ENCODE measurements around the gene ERFL. TPM values are rescaled to one million over a fixed set of nuclear protein-coding genes. Genes with fewer than 3 reads are reported as not detected.

The ERFL gene
- total RNA-seq, 4 donors from 2014 or later, result 0.32 to 0.42 (median 0.33) TPM; not detected in 1

DNA sequence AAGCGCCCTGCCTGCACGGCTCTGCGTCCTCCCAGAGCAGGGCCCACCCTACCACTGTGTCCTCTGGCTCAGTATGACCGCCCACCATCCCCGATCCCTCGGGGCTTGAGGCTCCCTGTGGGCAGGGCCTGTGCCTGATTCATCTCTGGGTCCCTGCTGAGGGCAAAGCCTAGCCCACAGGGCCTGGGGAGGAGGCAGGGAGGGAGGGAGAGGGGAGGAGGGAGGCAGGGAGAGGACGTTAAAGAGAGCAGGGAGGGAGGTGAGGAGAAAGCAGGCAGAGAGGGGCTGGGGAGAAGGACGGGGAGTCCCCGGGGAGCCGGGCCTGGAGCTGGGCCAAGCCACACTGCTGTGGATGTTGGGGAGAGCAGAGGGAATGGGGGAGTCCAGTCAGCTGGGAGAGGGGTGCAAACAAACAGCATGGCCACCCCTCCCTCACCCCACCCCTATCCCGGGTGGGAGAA, 4.0 kb upstream of the ERFL start:
- no peak overlapping the region for H3K4me3 ChIP-seq
- H3K36me3 ChIP-seq, result no peaks in the 10 kb centered on the region
- H3K27me3 ChIP-seq, result peaks cover 5 to 100% (median 77%) of the 10 kb centered on the region in 4 donors
- intact Hi-C loops (cut with DNase I), result no loop called here
- no peak for TF ChIP-seq EP300 (IDR thresholded peaks at IDR 0.05)
- TF ChIP-seq, protein P1, sequence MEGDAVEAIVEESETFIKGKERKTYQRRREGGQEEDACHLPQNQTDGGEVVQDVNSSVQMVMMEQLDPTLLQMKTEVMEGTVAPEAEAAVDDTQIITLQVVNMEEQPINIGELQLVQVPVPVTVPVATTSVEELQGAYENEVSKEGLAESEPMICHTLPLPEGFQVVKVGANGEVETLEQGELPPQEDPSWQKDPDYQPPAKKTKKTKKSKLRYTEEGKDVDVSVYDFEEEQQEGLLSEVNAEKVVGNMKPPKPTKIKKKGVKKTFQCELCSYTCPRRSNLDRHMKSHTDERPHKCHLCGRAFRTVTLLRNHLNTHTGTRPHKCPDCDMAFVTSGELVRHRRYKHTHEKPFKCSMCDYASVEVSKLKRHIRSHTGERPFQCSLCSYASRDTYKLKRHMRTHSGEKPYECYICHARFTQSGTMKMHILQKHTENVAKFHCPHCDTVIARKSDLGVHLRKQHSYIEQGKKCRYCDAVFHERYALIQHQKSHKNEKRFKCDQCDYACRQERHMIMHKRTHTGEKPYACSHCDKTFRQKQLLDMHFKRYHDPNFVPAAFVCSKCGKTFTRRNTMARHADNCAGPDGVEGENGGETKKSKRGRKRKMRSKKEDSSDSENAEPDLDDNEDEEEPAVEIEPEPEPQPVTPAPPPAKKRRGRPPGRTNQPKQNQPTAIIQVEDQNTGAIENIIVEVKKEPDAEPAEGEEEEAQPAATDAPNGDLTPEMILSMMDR (IDR thresholded peaks at IDR 0.05), result no peak
- no peak for TF ChIP-seq POLR2A (IDR thresholded peaks at IDR 0.05; ENCODE audit: low read depth)
- TF ChIP-seq POLR2AphosphoS5 (IDR thresholded peaks at IDR 0.05), result no peak
- H3K9me3 ChIP-seq, result no peaks in the 10 kb centered on the region
- 10% methylated on average over 7 of the region's 11 CpGs for WGBS
- peaks cover 17 to 50% (median 45%) of the 10 kb centered on the region in 4 donors for H3K4me1 ChIP-seq
- no peak overlapping the region for H3K27ac ChIP-seq (replicated peaks in 1 of 4)
- DNase-seq (ENCODE audit: extremely low spot score), result no peak

DNA sequence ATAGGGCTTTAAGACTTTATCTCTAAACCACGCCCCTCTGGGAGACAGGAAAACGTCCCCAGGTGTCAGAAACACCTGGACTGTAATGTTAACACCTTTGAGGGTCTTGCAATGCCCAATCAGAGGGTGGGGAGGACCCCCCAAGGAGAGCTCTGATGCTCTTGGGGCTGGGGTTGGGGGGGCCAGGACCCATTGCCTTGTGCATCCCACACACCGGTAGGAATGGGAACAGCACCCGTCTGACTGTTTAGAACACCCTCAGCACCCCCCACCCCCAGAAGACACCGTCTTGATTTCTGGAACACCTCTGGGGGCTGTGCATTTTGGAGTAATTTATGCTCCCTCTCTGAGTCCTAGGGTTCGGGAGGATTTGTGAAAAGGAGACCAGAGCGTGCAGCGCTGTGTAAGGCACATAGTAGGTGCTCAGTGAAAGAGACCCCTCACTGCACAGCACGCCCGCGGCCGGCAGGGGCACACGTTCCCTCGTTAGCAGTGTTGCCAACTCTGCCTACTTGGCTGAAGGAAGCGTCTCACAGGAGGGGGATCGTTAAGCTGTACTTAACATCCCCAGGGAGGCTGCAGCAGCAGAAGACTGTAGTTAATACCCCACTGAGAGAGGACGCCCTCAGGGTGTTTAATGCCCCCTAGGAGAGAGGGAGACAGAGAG, 2.8 kb upstream of the ERFL start:
- intact Hi-C loops (cut with DNase I), result no loop called here
- 6% methylated on average over 16 of the region's 17 CpGs for WGBS
- peaks cover 17 to 47% (median 44%) of the 10 kb centered on the region in 4 donors for H3K4me1 ChIP-seq
- no peak overlapping the region for H3K27ac ChIP-seq (replicated peaks in 1 of 4)
- no peak overlapping the region for H3K4me3 ChIP-seq
- TF ChIP-seq, protein P1 (IDR thresholded peaks at IDR 0.05), result no peak
- TF ChIP-seq POLR2AphosphoS5 (IDR thresholded peaks at IDR 0.05) (no peak), POLR2A (IDR thresholded peaks at IDR 0.05; ENCODE audit: low read depth) (no peak), EP300 (IDR thresholded peaks at IDR 0.05) (no peak)
- no peak for DNase-seq (ENCODE audit: extremely low spot score)
- H3K9me3 ChIP-seq, result no peaks in the 10 kb centered on the region
- H3K27me3 ChIP-seq, result peaks cover 5 to 100% (median 87%) of the 10 kb centered on the region in 4 donors
- no peaks in the 10 kb centered on the region for H3K36me3 ChIP-seq

DNA sequence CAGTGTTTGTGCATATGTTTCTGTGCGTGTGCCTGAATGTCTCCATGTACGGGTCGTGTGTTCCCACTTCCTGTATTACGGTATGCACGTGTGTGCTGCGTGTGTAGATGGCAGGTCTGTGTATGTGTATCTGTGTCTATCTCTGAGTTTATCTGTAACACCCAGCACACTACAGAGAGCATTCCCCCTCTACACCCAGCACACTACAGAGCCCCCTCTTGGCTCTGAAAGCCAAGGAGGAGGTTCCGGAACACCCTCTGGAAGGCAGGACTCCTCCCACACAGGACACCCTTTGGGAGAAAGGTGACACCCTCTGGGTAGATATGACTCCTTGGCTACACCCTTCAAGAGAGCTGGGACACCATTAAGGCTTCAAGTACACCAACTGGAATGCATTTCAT, 2.1 kb upstream of the ERFL start:
- DNase-seq (ENCODE audit: extremely low spot score), result no peak
- 11% methylated on average over 7 of the region's 7 CpGs for WGBS
- Histone ChIP-seq H3K27me3 (peaks cover 5 to 100% (median 84%) of the 10 kb centered on the region in 4 donors), H3K9me3 (no peaks in the 10 kb centered on the region), H3K36me3 (no peaks in the 10 kb centered on the region), H3K27ac (replicated peaks in 1 of 4) (no peak overlapping the region), H3K4me3 (no peak overlapping the region), H3K4me1 (peaks cover 17 to 40% (median 36%) of the 10 kb centered on the region in 4 donors)
- intact Hi-C loops (cut with DNase I), result no loop called here
- TF ChIP-seq POLR2A (IDR thresholded peaks at IDR 0.05; ENCODE audit: low read depth), result no peak
- TF ChIP-seq, protein P1 (IDR thresholded peaks at IDR 0.05), result no peak
- TF ChIP-seq EP300 (IDR thresholded peaks at IDR 0.05), result no peak
- TF ChIP-seq POLR2AphosphoS5 (IDR thresholded peaks at IDR 0.05), result no peak

DNA sequence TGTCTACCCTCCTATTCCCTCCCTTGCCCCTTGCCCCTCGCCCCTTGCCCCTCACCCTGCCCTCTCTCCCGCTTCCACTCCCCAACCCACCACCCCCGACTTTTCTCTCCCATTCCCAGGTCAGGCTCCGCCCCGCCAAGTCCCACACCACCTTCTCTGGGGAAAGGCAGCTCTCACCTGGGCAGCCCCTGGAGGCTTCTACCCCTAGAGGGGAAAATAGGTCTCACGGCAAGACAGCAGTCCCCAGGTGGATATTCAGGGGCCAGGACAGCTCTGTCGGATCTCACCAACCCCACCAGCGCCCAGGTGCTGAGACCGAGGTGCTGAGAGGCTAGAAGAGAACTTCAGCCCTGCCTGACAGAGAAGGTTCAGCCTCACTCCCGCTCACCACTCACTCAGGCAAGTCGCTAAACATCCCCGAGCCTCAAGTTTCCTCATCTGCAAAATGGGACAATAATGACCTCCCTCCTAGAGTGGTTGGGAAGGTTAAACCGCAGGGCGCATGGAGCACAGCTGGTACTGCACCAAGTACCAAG, 1.4 kb upstream of the ERFL start:
- whole genome bisulfite sequencing, result 22% methylated on average over 8 of the region's 14 CpGs
- no peak overlapping the region for H3K27ac ChIP-seq (replicated peaks in 1 of 4)
- TF ChIP-seq, protein P1 (IDR thresholded peaks at IDR 0.05), result no peak
- TF ChIP-seq EP300 (IDR thresholded peaks at IDR 0.05), result no peak
- TF ChIP-seq POLR2A (IDR thresholded peaks at IDR 0.05; ENCODE audit: low read depth), result no peak
- TF ChIP-seq POLR2AphosphoS5 (IDR thresholded peaks at IDR 0.05), result no peak
- H3K4me3 ChIP-seq, result no peak overlapping the region
- no peak for DNase-seq (ENCODE audit: extremely low spot score)
- H3K9me3 ChIP-seq, result no peaks in the 10 kb centered on the region
- peaks cover 5 to 100% (median 85%) of the 10 kb centered on the region in 4 donors for H3K27me3 ChIP-seq
- intact Hi-C loops (cut with DNase I), result no loop called here
- no peaks in the 10 kb centered on the region for H3K36me3 ChIP-seq
- H3K4me1 ChIP-seq, result peaks cover 17 to 35% (median 31%) of the 10 kb centered on the region in 4 donors

Measured in esophagus muscularis mucosa (tissue), 4 donors.